ENCODE results near the gene SGTB.
A peak's percentile ranks its signal among the peaks of the same experiment; 100 is the strongest.
"Not testable (repeated sequence)": the region's sequence is repeated elsewhere in the genome, so short reads cannot be mapped to it uniquely, and the experiment has no call there.

The SGTB gene

DNA sequence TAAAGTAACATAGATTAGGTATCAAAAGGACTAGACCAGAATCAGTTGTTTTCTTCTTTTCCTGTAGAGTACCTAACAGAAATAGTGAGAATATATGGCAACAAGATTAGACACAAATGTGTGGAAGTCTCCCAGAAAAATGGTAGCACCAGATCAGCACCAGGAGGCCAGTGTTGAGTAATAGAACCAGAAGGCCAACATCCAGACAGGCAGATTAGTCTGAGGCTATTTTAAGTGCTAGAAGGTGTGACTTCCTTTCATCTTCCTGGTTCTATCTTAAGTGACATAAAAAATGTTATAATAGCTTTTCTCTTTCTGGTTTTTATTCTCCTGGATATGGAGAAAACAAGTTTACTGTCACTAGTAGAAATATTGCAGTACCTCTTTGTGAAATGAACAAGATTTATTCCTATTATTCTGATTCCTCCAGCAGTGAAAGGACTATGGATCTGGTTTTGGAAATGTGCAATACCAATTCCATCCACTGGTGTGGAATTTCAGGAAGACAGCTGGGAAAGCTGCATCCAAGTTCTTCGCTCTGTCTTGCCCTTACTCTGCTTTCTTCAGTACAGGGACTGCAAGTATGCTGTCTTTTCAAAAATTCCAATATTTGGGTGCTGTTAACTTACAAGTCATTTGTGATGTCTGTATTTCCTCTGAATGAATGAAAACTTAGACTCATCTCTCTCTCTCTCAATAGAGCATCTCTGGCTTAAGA, 57.9 kb downstream of the SGTB start:
- DNase-seq: no peak

DNA sequence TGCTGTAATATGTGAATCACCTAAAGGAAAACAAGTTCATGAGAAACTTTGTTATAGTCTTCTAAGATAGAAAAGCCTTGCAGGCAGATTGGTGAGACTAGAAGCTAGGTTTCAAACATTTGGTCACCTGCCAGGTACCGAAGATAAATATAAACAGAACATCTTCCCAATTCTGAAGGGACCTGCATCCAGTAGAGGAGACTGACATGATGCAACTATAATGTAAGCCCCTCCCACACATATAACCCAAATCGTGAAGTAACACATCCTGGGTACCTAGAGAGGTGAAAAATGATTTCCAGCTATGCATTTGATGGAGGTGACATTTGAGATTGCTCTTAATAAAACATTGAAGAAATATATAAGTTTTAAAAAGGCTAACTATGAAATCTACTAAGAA, 67.2 kb downstream of the SGTB start:
- no peak for DNase-seq

DNA sequence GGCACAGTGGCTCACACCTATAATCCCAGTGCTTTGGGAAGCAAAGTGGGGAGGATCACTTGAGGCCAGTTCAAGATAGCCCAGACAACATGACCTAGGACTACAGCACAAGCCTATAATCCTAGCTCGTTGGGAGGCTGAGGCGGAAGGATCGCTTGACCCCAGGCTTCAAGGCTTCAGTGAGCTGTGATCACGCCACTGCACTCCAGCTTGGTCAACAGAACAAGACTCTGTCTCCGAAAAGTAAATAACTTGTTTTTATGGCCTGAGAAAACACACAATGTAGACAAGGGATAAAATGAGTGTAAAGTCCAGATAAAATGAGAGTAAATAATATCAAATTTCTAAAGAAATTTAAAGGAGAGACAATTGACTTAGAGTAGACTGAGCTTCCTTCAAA, 70.8 kb downstream of the SGTB start:
- no peak for DNase-seq

DNA sequence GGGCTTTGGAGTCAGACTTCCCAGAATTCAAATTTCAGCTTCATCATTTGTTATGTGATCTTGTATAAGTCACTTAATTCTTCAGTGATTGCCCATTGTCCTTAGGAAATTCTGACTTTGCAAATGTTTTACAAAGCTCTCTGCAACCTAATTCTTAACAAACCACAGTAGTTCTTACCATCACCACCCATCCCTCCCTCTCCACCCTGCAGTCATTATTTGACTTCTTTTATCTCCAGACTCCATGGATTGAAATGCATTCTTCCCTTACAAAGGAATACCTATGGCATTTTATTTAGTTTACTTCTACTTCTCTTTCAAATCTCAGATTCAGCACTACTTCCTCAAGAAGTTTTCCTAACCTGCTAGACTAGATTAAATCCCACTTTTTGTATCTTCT, 74.0 kb downstream of the SGTB start:
- DNase-seq: no peak

DNA sequence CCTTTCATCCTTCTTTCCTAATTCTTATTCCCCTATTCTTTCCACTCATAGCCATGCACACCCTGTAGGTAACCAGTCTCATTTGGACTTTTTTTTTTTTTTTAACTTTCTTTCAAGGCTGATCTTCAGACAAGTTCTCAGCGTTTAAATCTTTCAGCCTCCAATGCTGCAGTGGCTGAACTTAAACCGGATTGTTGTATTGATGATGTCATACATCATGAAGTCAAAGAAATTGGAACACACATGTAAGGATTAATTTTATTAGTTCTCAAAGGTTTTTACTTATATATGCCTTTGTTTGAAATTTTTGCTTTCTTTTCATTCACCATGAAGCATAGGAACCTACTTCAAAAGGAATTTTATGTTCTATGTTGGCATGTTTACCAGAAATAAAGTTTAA, 75.0 kb downstream of the SGTB start:
- no peak for DNase-seq

DNA sequence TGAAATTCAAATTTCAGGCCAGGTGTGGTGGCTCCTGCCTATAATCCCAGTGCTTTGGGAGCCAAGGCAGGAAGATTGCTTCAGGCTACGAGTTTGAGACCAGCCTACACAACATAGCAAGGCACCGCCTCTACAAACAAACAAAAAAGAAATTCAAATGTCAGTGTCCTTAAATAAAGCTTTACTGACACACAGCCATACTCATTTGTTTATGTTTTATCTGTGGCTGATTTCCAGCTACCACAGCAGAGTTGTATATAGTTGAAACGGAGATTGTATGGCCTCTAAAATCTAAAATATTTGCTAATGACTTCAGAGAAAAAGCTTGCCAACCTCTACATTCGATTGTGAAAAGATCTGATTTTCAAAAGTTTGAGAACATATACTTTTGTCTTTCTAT, 81.7 kb downstream of the SGTB start:
- no peak for DNase-seq

DNA sequence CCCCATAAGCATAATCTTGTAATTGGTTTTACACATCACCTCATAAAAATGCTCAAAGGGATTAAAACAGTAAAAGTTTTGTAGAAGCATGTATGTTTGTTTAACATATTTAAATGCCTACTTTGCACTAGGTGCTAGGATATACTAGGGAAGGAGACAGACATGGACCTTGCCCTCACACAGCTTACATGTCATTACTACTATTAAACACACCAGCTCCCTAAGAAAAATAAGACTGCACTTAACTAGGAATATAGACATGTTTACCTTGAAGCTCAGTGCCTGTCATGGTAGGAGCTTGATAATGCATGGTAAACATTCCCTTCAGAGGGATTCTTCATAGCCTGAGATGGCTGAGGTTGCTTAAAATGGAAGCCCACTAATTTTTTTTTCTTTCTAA, 90.9 kb downstream of the SGTB start:
- no peak for DNase-seq

DNA sequence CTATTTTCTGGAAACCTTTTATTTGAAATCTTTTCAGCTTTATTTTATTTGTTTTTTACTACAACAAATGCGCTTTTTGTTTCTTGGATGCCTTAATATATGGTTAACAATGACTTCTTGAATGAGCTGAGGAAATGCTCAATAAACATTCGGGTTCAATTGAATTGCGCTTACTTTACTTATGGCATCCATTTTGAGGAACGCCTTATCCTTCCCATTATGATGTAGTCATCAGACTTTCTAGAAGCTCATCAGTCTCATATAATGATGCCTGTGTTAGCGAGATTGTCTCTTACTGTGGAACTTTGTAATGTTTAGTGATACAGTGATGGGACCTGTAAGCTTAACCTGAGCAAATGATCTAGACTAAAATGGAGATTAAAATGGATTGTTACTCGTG, 96.2 kb downstream of the SGTB start:
- no peak for DNase-seq

DNA sequence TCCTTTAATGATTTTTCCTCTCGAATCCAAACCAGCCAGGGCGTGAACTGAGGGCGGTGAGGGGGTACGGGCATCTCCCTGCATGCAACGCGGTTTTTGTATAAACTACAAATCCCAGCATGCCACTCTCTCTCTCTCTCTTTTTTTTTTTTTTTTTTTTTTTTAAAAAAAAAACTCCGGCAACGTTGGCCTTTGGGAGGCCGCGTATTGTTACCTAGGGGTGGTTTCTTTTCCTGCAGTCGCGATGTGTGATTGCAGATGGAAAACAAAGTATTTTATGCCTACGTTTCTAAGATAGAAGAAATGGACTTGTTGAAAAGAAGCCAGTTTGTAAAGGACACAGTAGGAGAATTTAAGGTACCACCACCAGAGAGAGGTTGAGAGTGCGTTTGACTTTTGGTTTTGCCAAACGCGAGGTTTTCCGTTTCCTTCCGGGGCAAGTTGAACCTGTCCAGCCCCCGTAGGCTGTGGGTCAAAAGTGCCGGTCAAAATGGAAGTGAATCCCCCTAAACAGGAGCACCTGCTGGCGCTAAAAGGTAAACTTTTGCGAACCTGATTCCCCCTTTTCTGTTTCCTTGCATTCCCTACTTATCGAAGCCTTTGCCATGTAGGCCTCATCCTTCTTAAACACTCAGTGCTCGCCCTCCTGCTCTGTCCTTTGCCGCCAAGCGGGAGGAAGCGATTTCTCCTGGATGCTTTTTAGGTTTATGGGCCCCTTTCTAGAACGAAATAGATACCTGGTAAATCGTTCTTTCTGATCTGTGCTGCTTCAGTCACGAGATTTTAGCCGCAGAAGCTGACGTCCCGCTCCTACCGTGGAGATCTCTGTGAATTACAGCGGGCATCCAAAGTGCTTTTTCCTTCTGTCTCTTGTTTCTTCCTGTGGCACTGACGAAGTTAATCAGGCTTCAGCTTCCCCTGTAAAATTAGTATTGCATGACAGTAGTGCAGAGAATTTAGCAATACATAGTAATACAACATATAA, 97.0 kb downstream of the SGTB start, which contains the start of the genes SHLD3 and TRAPPC13:
Gene SHLD3, plus strand, starts transcription at position 457 of the 985 bp plus-strand sequence. CDS start 4,561 bp downstream, outside the sequence.
Gene TRAPPC13, plus strand, starts transcription at position 457 of the 985 bp plus-strand sequence. Its CDS starts 34 bp downstream, at position 491.
- peak; percentile 72 to 85 for DNase-seq

DNA sequence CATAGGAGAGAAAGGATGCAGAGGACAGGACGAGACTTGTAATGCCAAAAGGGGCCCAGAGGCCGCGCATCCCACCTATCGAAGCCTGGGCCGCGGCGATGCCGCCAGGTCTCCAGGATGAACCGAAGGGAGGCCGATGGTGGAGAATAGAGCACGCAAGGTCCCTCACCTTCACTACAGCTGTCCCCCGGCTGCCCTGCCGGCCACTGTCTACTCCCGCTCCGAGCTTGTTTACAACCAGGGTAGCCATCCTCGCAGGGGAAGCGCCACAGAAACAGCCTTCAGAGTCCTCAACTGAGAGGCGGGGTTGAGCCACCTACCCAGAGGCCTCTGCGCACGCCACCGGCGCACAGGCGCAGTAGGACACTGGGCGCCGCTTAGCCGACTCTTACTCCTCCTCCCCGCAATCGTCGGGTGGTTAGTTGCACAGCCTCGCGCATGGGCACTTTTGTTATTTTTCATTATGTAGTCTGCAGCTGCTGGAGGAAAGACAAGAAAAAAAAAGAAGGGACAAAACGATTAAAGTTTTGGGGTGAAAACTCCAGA, 97.8 kb downstream of the SGTB start, which contains the start of gene TRIM23:
Gene TRIM23, minus strand, starts transcription at position 309 of the 546 bp plus-strand sequence. Its CDS starts 59 bp downstream, at position 250.
- peak; percentile 73 to 85 for DNase-seq

DNA sequence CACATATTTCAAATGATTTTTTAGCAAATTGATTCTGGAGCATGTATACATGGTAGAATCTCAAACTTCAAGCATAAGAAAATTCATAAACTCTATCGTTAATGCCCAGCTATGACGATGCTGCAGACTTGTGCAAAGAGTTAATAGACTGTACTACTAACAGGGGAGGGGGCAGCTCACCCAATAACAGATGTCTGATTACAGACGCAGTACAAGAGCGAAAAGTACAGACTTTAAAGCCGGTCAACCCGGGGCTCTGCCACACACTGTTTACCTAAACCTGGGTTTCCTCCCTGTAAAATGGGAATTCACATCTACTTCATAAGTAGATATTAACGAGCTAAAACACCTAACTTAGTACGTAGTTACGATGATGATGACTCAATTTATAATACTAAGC, 98.4 kb downstream of the SGTB start:
- no peak for DNase-seq

DNA sequence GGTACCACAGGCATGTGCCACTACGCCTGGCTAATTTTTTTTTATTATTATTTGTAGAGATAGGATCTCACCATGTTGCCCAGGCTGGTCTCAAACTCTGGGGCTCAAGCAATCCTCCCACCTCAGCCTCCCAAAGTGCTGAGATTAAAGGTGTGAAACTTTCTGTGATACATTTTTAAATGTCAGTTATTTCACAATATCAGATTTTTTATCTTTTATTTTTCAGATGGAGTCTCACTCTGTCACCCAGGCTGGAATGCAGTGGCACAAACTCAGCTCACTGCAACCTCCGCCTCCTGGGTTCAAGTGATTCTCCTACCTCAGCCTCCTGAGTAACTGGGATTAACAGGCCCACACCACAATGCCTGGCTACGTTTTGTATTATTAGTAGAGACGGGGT, 99.9 kb downstream of the SGTB start:
- not testable (repeated sequence) for DNase-seq

DNA sequence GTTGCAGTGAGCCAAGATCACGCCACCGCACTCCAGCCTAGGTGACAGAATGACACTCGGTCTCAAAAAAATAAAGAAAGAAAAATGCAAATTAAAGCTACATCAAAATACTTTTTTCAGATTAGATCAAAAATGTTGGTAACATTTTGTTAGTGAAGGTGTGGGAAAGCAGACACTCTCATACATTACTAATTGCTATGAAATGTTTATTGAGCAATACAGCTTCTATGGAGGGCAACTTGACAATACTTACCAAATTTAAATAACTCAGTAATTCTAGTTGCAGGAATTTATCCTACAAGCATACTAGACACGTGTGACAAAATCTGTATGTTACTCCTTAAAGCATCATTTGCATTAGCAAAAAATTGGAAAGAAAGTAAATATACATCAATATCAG, 101.9 kb downstream of the SGTB start:
- DNase-seq: no peak
